HEK293T (cell line): ENCODE measurements around the gene SETD1A.

ENCODE experiments used
- BHLHE40 ChIP-seq: fragments of 450-650 bp; IDR thresholded peaks from 2 replicates; pipeline ENCODE4 v1.6.1; 2016; ENCODE audit warnings: mild to moderate bottlenecking, moderate library complexity, borderline replicate concordance
- FOXK2 ChIP-seq: fragments of 450-650 bp; IDR thresholded peaks from 2 replicates; pipeline ENCODE4 v1.6.1; 2016; ENCODE audit warnings: mild to moderate bottlenecking
- FOXM1 ChIP-seq: fragments of 450-650 bp; IDR thresholded peaks from 2 replicates; pipeline ENCODE4 v1.6.1; 2017; ENCODE audit warnings: mild to moderate bottlenecking, borderline replicate concordance
- SP1 ChIP-seq: fragments of 450-650 bp; IDR thresholded peaks from 2 replicates; pipeline ENCODE4 v1.6.1; 2017
- SUZ12 ChIP-seq: fragments of 450-650 bp; IDR thresholded peaks from 2 replicates; pipeline ENCODE4 v1.6.1; 2016; ENCODE audit warnings: mild to moderate bottlenecking

DNA sequence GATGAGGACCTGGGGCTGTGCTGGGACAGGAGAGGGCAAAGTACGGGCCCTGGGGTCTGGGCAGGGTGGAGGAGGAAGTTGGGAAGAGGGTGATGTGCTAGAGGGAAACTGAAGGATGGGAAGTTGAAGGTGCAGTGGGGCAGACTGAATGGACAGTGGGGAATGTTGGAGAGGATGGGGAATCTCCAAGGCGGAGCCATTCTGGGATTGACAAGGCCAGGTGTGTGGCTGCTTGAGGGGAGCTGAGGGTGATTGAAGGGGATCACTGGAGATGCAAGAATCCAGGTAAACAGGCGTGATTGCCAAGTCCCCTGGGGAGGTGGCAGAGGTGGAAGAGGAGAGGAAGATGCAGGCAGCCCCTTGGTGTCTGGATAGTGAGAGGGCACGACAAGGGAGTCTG lies 18.9 kb downstream of the SETD1A start:
- no peak for TF ChIP-seq BHLHE40
- TF ChIP-seq FOXK2: no peak
- no peak for TF ChIP-seq SP1
- no peak for TF ChIP-seq FOXM1
- TF ChIP-seq SUZ12: no peak
